ENCODE data around the gene C9orf78. TPM values are rescaled to one million over a fixed set of nuclear protein-coding genes. Genes with fewer than 3 reads are reported as not detected.

Gene C9orf78
- polyA plus RNA-seq, 1 donor from 2014 or later, result 119 TPM

DNA sequence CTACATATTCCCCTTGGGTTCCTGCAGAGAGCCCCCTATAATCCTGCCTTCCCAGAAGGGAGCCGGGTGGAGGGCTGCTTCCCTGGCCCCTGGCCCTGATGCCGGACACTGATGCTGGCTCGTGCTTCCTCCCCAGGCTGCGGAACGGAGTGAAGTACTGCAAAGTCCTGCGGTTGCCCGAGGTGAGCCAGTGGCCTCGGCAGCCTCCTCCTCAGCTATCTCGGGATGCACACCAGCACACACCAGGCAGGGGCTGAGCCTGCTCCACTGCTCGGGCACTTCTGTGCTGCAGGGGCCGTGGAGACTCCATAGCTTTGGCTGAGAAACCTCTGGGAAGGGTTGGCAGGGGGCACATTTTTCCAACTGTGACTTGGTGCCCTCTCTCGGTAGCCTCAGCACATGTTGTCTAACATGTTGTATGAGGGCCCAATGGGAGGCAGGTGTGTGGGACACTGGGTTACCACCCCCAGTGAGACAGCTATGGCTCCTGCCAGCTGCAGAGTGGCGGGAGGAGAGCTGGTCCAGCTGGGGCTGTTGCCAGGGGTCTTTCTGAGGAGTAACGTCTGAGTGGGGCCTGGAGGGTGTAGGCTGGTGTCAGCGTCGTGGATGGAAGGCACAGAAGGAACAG is 38.6 kb upstream of the C9orf78 start:
- Mint-ChIP-seq H3K36me3 (peaks cover 7% of the 10 kb centered on the region), H3K4me3 (no peak overlapping the region), H3K27me3 (no peaks in the 10 kb centered on the region), H3K27ac (peak overlapping the region in 2 of 3 donors; percentile 23 to 43), H3K4me1 (peaks cover 0 to 9% (median 6%) of the 10 kb centered on the region in 3 donors), H3K9me3 (no peaks in the 10 kb centered on the region)

DNA sequence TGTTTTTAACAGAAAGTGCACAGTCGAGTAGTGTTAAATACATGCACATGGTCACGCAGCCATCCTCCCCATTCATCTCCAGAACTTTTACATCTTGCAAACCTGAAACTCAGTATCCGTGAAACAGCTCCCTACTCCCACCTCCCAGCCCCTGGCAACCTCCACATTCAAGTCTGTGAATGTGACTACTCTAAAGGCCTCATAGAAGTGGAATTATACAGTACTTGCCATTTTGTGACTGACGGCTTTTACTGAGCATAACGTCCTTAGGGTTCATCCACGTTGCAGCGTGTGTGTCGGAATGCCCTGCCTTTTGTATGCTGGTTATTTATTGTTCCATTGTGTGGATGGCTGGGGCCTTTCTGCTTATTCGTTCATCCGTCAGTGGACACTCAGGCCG is 36.0 kb upstream of the C9orf78 start:
- Mint-ChIP-seq H3K27me3 (no peaks in the 10 kb centered on the region), H3K9me3 (no peaks in the 10 kb centered on the region), H3K4me3 (no peak overlapping the region), H3K27ac (no peak overlapping the region), H3K36me3 (peaks cover 7% of the 10 kb centered on the region), H3K4me1 (peaks cover 0 to 9% (median 8%) of the 10 kb centered on the region in 3 donors)

DNA sequence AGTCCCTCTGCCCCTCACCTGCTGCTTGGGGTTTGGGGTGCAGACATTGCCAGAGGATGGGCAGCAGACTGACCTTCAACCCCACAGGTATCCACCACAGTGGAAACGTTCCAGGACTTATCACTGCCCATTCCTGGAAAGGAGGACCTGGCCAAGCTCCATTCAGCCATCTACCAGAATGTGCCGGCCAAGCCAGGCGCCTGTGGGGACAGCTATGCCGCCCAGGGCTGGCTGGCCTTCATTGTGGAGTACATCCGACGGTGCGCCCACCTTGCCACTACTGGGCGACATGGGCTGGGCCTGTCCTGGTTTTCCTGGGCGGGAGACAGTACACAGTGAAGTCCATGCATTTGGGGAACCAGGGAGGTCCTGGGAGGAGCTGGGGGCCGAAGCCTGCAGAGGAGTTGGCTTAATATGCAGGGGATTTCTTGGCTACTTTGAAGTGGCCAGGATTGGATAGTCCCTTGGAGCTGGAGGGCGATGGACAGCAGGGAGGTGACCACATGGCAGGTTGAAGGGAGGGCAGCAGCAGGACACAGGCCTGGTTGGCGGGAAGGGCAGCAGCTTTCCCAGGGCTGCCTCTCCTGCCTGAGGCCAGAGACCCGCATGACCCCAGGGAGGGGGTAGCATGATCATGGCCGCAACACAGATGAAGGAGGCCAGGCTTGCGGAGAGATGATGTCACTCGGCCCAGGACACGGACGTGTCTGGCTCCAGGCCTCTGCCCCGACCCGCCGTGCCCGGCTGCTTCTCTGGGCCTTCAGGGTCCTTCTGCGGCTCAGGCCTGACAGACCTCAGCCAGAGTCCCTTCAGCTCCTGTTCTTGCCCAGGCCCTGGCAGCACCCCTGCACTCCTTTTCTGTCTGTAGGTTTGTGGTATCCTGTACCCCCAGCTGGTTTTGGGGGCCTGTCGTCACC is 34.8 kb upstream of the C9orf78 start:
- H3K27me3 Mint-ChIP-seq, result no peaks in the 10 kb centered on the region
- H3K4me1 Mint-ChIP-seq, result peaks cover 0 to 10% (median 8%) of the 10 kb centered on the region in 3 donors

DNA sequence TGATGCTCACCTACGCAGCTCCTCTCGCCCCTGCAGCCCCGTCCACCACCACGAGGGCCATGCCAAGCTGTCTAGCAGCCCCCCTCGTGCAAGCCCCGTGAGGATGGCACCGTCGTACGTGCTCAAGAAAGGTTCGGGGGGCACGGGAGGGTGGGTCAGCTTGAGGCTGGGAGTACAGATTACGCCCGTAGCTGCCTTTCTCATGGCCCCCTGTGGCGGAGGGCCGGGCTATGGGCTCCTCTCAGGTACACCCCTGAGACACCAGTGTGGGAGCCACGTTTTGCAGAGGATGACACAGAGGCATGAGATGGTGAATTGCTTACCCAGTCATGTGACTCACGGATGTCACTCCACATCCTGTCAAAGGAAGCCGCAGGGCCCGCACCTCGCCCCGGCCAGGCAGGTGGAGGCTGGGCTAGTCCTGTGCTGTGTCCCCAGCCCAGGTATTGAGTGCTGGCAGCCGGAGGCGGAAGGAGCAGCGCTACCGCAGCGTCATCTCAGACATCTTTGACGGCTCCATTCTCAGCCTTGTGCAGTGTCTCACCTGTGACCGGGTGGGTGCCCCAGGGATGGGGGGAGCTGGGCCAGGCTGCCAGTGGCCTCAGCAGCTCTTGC is 33.9 kb upstream of the C9orf78 start:
- Mint-ChIP-seq H3K4me1 (peaks cover 0 to 11% (median 8%) of the 10 kb centered on the region in 3 donors), H3K36me3 (peaks cover 6% of the 10 kb centered on the region), H3K4me3 (peak overlapping the region in 2 of 4 donors; percentile 27 to 47), H3K27ac (peak overlapping the region; percentile 19 to 76 (median 39)), H3K27me3 (no peaks in the 10 kb centered on the region), H3K9me3 (no peaks in the 10 kb centered on the region)

More for the DNA sequence above, 34.8 kb upstream of the C9orf78 start:
- H3K27ac Mint-ChIP-seq, result peak overlapping the region in 2 of 3 donors; percentile 39 to 76
- no peaks in the 10 kb centered on the region for H3K9me3 Mint-ChIP-seq
- H3K4me3 Mint-ChIP-seq, result peak overlapping the region in 2 of 4 donors; percentile 12 to 29
- H3K36me3 Mint-ChIP-seq, result peaks cover 7% of the 10 kb centered on the region

DNA sequence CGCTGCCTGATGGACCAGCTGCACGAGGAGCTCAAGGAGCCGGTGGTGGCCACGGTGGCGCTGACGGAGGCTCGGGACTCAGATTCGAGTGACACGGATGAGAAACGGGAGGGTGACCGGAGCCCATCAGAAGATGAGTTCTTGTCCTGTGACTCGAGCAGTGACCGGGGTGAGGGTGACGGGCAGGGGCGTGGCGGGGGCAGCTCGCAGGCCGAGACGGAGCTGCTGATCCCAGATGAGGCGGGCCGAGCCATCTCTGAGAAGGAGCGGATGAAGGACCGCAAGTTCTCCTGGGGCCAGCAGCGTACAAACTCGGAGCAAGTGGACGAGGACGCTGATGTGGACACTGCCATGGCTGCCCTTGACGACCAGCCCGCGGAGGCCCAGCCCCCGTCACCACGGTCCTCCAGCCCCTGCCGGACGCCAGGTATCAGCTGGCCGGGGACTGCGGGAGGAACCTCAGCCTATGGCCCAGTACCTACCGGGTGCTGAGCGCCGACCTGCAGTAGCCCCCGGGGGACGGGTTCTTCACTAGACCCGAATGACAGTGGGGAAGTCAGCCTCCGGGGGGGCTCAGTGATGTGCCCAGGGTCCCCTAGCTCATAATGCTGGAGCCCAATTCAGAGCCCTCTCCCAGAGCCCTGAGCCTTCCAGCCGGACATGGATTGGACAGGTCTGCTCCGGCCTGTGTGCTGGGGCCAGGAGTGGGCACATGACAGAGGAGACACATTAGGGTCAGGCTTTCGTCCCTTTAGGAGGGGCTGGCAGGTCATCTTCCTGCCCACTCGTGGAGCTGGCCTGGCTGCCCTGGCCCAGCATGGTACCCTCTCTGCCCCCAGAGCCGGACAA is 33.2 kb upstream of the C9orf78 start:
- no peaks in the 10 kb centered on the region for H3K27me3 Mint-ChIP-seq
- H3K4me3 Mint-ChIP-seq, result peak overlapping the region in 1 of 4 donors; percentile 47
- H3K27ac Mint-ChIP-seq, result peak overlapping the region; percentile 39 to 91 (median 76)
- peaks cover 5% of the 10 kb centered on the region for H3K36me3 Mint-ChIP-seq
- H3K4me1 Mint-ChIP-seq, result peaks cover 2 to 15% (median 7%) of the 10 kb centered on the region in 3 donors
- H3K9me3 Mint-ChIP-seq, result no peaks in the 10 kb centered on the region

DNA sequence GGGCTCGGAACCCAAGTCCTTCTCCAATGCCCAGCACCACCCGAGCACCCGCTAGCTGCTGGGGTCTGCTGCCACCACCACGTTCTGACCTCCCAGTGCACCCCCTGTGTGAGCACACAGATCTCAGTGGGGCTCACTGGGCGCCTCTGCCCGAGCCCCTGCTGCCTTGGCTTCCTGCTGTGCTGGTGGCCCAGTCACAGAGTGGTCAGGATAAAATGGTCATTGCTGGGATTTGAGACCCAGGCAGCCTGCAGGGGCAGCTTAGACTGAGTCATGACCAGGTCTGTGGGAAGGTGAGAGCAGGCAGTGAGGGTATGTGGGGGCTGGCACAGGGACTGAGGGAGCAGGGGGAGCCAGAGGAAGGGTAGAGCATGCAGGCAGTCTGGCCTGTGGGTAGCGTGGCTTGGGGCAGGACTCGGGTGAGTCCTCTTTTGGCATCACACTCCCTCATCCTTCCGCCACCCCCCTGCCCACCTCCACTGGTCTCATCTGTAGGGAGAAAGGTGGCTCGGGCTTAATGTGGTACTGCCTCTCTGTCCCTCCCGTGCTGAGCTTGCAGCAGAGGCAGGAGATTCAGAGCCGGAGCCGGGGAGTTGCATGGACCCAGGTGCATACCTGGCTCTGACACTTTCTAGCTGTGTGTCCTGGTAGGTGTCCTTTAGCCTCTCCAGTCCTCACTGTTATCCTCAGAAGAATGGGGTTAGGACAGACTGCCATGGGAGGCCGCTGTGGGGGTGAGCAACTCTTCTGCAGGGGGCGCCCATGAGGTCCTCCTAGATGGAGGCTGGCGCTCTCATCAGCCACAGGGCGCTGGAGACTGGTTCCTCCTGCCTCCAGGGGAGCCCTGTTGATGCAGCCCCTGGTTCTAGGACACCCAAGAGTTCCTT is 32.3 kb upstream of the C9orf78 start:
- no peaks in the 10 kb centered on the region for H3K9me3 Mint-ChIP-seq
- H3K4me3 Mint-ChIP-seq, result peak overlapping the region in 1 of 4 donors; percentile 23
- H3K27me3 Mint-ChIP-seq, result no peaks in the 10 kb centered on the region
- H3K4me1 Mint-ChIP-seq, result peaks cover 4 to 15% (median 6%) of the 10 kb centered on the region in 3 donors
- H3K27ac Mint-ChIP-seq, result peak overlapping the region; percentile 18 to 91 (median 85)
- peaks cover 5% of the 10 kb centered on the region for H3K36me3 Mint-ChIP-seq

DNA sequence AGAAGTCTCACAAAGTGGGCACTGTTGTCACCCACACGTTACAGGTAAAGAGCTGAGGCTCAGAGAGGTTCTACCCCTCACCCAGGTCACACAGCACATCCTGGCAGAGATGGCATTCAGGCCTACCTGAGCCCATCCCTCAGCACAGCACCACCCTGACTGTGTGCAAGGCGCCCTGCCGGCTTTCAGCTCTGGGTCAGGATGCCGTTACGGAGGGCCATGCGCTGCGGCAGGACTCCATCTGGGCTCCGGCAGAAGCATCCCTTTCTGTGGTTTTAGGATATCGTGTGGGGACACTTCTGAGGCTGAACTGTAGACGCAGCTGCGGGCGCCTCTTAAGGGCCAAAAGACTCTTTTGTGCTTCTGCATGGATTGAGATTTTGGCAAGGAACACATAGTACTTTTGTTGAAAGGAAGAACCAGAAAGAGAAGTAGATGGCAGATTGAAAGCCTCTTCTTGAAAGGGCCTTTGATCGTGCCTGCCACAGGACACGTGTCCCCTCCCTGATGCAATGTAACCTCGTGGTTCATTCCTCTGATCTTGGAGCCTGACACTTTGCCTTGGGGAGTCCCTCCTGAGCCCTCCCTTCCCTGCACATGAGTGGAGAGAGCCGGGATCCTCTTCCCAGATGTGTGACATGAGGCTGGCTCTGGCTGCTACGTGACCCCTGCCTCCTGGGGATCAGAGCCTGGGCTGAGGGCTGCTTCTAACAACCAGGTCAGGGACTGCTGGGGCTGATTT is 31.5 kb upstream of the C9orf78 start:
- H3K9me3 Mint-ChIP-seq, result no peaks in the 10 kb centered on the region
- H3K4me1 Mint-ChIP-seq, result peaks cover 4 to 15% (median 6%) of the 10 kb centered on the region in 3 donors
- H3K36me3 Mint-ChIP-seq, result peaks cover 5% of the 10 kb centered on the region
- H3K27me3 Mint-ChIP-seq, result no peaks in the 10 kb centered on the region
- H3K4me3 Mint-ChIP-seq, result no peak overlapping the region
- peak overlapping the region in 2 of 3 donors; percentile 73 to 91 for H3K27ac Mint-ChIP-seq

DNA sequence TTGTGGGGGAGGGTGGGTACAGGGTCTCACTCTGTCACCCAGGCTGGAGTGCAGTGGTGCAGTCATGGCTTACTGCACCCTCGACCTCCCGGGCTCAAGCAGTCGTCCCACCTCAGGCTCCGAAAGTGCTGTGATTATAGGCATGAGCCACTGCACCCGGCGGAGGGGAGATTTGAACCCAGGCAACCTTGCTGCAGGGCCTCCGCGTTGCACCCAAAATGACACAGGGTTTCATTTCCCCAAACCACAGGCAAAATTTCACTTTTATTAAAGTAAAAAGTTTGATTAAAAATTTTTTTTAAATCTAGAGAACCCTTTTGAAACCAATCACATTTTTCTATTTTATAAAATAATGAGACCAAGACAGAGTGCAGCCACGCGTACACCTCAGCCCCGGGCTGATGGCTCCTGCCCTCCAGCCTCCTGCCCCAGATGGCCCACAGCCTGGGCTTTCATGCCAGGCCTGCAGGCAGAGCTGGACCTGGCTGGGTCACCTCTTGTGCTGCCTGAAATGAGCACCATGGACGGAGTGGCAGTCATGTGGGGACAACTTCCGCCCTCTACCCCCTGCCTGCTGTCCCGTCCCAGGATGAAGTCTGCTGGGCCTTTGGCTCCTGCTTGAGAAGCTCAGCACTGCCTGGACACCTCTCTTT is 30.7 kb upstream of the C9orf78 start:
- H3K4me3 Mint-ChIP-seq, result no peak overlapping the region

DNA sequence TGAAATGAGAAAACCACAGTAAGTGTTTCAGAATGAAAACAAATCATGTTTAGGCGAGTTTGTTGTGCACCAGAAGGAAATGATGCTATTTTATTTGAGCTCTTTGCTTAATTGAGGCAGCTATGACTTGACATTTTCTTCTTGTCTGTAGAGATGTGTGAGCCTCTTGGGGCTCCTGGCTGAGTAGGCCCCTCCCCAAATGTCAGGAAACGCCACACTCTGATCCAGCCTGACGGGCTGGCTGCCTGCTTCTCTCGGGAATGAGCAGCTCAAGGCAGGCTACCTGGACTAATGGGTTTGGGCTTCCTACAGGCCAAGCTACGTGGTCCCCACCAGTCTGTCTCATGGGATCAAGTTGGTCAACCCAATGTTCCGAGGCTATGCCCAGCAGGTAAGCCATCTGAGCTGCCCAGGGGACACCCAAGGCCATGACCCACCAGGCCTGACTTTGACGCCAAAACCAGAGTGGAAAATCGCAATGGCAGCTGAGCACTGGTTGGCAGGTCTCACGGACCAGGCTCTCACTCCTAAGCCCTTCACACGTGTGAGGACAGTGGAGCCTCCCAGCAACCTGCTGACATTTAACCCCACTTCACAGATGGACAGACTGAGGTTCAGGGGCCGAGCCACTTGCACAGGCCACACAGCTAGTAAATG is 30.0 kb upstream of the C9orf78 start:
- H3K27ac Mint-ChIP-seq, result no peak overlapping the region
- peaks cover 4 to 13% (median 6%) of the 10 kb centered on the region in 3 donors for H3K4me1 Mint-ChIP-seq
- no peak overlapping the region for H3K4me3 Mint-ChIP-seq
- no peaks in the 10 kb centered on the region for H3K27me3 Mint-ChIP-seq
- H3K36me3 Mint-ChIP-seq, result no peaks in the 10 kb centered on the region
- H3K9me3 Mint-ChIP-seq, result no peaks in the 10 kb centered on the region

More for the DNA sequence above, 30.7 kb upstream of the C9orf78 start:
- no peaks in the 10 kb centered on the region for H3K9me3 Mint-ChIP-seq
- H3K27ac Mint-ChIP-seq, result no peak overlapping the region
- H3K36me3 Mint-ChIP-seq, result peaks cover 2% of the 10 kb centered on the region
- no peaks in the 10 kb centered on the region for H3K27me3 Mint-ChIP-seq
- peaks cover 4 to 13% (median 6%) of the 10 kb centered on the region in 3 donors for H3K4me1 Mint-ChIP-seq

DNA sequence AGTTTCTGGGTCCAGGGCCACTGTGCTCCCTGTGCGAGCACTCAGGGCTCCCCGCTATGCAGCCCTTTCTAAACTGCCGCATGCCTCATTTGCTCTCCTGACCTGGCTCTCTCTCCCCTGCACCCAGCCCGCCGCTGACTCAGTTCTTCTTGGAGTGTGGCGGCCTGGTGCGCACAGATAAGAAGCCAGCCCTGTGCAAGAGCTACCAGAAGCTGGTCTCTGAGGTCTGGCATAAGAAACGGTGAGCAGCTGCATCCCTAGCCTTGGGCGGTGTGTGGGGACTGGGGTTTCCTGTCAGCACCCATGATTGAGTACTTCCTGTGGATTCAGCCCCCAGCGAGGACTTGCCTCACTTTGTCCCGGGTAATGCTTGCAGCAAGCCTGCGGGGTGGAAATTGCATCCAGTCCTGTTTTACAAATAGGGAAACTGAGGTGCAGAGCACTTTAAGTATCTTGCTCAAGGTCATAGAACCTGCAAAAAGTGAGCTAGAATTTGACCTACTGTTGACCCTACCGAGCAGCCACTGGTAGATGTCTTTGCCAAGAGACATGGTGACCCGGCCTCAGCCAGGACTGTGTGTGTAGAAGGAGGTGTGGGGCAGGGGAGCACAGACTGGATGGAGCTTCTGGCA is 28.1 kb upstream of the C9orf78 start:
- Mint-ChIP-seq H3K27ac (peak overlapping the region in 2 of 3 donors; percentile 16 to 53), H3K36me3 (no peaks in the 10 kb centered on the region), H3K4me1 (peaks cover 2 to 13% (median 4%) of the 10 kb centered on the region in 3 donors), H3K27me3 (no peaks in the 10 kb centered on the region), H3K9me3 (no peaks in the 10 kb centered on the region), H3K4me3 (peak overlapping the region in 2 of 4 donors; percentile 9 to 38)

DNA sequence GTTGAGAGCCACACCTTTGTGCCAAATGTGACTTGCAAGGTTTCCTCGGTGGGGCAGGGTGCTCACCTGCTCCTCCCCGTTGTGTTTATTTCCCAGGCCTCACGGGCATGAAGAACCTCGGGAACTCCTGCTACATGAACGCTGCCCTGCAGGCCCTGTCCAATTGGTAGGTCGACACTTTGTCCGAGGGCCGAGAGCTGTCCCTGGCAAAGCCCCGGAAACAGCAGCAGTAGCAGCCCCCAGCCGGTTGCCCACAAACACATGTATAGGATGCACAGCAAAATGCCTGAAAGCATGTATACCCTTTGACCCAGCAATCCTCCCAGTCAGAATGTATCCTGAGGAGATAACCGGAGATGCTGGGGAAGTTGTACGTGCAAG is 26.4 kb upstream of the C9orf78 start:
- H3K9me3 Mint-ChIP-seq, result no peaks in the 10 kb centered on the region
- no peak overlapping the region for H3K27ac Mint-ChIP-seq
- peaks cover 3 to 11% (median 4%) of the 10 kb centered on the region in 3 donors for H3K4me1 Mint-ChIP-seq
- H3K4me3 Mint-ChIP-seq, result no peak overlapping the region
- H3K27me3 Mint-ChIP-seq, result no peaks in the 10 kb centered on the region
- H3K36me3 Mint-ChIP-seq, result no peaks in the 10 kb centered on the region

All from IgD-negative memory B cell (primary cell).